ENCODE measurements around the gene BMERB1. TPM values are rescaled to one million over a fixed set of nuclear protein-coding genes. Genes with fewer than 3 reads are reported as not detected.

The BMERB1 gene
- total and polyA plus RNA-seq, 2 experiments from 2014 or later, result 17.3 to 28.1 TPM

- no peak for TF ChIP-seq ZNF462 (CRISPR knock-in tag; IDR thresholded peaks at IDR 0.05)
- TF ChIP-seq, protein P1, sequence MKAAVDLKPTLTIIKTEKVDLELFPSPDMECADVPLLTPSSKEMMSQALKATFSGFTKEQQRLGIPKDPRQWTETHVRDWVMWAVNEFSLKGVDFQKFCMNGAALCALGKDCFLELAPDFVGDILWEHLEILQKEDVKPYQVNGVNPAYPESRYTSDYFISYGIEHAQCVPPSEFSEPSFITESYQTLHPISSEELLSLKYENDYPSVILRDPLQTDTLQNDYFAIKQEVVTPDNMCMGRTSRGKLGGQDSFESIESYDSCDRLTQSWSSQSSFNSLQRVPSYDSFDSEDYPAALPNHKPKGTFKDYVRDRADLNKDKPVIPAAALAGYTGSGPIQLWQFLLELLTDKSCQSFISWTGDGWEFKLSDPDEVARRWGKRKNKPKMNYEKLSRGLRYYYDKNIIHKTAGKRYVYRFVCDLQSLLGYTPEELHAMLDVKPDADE (IDR thresholded peaks at IDR 0.05), result no peak
Observed at GRCh38 chr16:15548482-15548891, 114.1 kb downstream of the BMERB1 start (continued).

GRCh38 chr16:15552507-15552906, 118.1 kb downstream of the BMERB1 start:
- H3K36me3 Mint-ChIP-seq (ENCODE audit: low read depth), result no peaks in the 10 kb centered on the region
- no peak overlapping the region for H3K4me3 Mint-ChIP-seq
- H3F3A ChIP-seq (replicated peaks; ENCODE audit: low read depth), result 0 out of 2 replicates have a peak, but pooled peaks cover 3% of the 10 kb centered on the region
- no peaks in the 10 kb centered on the region for H3K79me2 ChIP-seq (replicated peaks; ENCODE audit: insufficient read depth)
- no peaks in the 10 kb centered on the region for H3K27me3 ChIP-seq (ENCODE audit: insufficient read depth)
- H3K27me3 Mint-ChIP-seq (ENCODE audit: insufficient read depth, low read depth, poor library complexity), result no peaks in the 10 kb centered on the region
- H3K4me1 Mint-ChIP-seq, result peaks cover 8% of the 10 kb centered on the region
- no peak for DNase-seq (ENCODE audit: low spot score)
- H4K20me1 ChIP-seq (replicated peaks; ENCODE audit: insufficient read depth), result no peaks in the 10 kb centered on the region
- H3K9me2 ChIP-seq (ENCODE audit: insufficient read depth), result no peaks in the 10 kb centered on the region
- H3K4me1 ChIP-seq (ENCODE audit: insufficient read depth), result no peaks in the 10 kb centered on the region
- no peak overlapping the region for H3K27ac Mint-ChIP-seq
- ATAC-seq, result no peak
- H3K9me3 Mint-ChIP-seq, result no peaks in the 10 kb centered on the region
- H3K36me3 ChIP-seq (ENCODE audit: insufficient read depth), result no peaks in the 10 kb centered on the region
- H3K4me3 ChIP-seq, result no peak overlapping the region
- H3K27ac ChIP-seq (ENCODE audit: low read depth), result no peak overlapping the region
- no peak overlapping the region for H3K4me2 ChIP-seq
- H2AFZ ChIP-seq, result no peak overlapping the region
- TF ChIP-seq, protein P2, sequence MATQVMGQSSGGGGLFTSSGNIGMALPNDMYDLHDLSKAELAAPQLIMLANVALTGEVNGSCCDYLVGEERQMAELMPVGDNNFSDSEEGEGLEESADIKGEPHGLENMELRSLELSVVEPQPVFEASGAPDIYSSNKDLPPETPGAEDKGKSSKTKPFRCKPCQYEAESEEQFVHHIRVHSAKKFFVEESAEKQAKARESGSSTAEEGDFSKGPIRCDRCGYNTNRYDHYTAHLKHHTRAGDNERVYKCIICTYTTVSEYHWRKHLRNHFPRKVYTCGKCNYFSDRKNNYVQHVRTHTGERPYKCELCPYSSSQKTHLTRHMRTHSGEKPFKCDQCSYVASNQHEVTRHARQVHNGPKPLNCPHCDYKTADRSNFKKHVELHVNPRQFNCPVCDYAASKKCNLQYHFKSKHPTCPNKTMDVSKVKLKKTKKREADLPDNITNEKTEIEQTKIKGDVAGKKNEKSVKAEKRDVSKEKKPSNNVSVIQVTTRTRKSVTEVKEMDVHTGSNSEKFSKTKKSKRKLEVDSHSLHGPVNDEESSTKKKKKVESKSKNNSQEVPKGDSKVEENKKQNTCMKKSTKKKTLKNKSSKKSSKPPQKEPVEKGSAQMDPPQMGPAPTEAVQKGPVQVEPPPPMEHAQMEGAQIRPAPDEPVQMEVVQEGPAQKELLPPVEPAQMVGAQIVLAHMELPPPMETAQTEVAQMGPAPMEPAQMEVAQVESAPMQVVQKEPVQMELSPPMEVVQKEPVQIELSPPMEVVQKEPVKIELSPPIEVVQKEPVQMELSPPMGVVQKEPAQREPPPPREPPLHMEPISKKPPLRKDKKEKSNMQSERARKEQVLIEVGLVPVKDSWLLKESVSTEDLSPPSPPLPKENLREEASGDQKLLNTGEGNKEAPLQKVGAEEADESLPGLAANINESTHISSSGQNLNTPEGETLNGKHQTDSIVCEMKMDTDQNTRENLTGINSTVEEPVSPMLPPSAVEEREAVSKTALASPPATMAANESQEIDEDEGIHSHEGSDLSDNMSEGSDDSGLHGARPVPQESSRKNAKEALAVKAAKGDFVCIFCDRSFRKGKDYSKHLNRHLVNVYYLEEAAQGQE (IDR thresholded peaks at IDR 0.05; ENCODE audit: unreplicated experiment), result no peak
- no peak for TF ChIP-seq ZNF114 (CRISPR knock-in tag; IDR thresholded peaks at IDR 0.05)
- no peak for TF ChIP-seq NANOG (IDR thresholded peaks at IDR 0.05; ENCODE audit: borderline replicate concordance)
- no peak for TF ChIP-seq EZH2phosphoT487 (IDR thresholded peaks at IDR 0.05; ENCODE audit: unreplicated experiment)
- TF ChIP-seq POLR2AphosphoS5 (IDR thresholded peaks at IDR 0.05; ENCODE audit: low read depth), result no peak
- TF ChIP-seq EZH2 (IDR thresholded peaks at IDR 0.05; ENCODE audit: low read depth, unreplicated experiment), result no peak
- TF ChIP-seq JUNB (IDR thresholded peaks at IDR 0.05; ENCODE audit: unreplicated experiment), result no peak
- TF ChIP-seq CREB1 (CRISPR knock-in tag; IDR thresholded peaks at IDR 0.05; ENCODE audit: low read depth), result no peak
